ENCODE results near the gene NLRP12. TPM values are rescaled to one million over a fixed set of nuclear protein-coding genes. Genes with fewer than 3 reads are reported as not detected.

Gene NLRP12
- total and polyA plus RNA-seq, 2 experiments from 2014 or later, result 1.9 to 7.5 TPM

GRCh38 chr19:53768401-53768800 lies 55.7 kb downstream of the NLRP12 start:
- H3K9me2 ChIP-seq (ENCODE audit: insufficient read depth), result no peaks in the 10 kb centered on the region

More at GRCh38 chr19:53768401-53768800, 55.7 kb downstream of the NLRP12 start:
- Histone ChIP-seq H2AFZ (no peak overlapping the region), H3K4me2 (no peak overlapping the region), H3K79me2 (replicated peaks; ENCODE audit: insufficient read depth) (no peaks in the 10 kb centered on the region), H3F3A (replicated peaks; ENCODE audit: low read depth) (peaks cover 7% of the 10 kb centered on the region; the same call in 1 of the 2 replicates), H3K27ac (ENCODE audit: low read depth) (peak overlapping the region; percentile 48; the same call in 1 of the 2 replicates), H3K4me1 (ENCODE audit: insufficient read depth) (peaks cover 23% of the 10 kb centered on the region), H3K27me3 (ENCODE audit: insufficient read depth) (no peaks in the 10 kb centered on the region), H3K4me3 (no peak overlapping the region), H4K20me1 (replicated peaks; ENCODE audit: insufficient read depth) (no peaks in the 10 kb centered on the region), H3K36me3 (ENCODE audit: insufficient read depth) (no peaks in the 10 kb centered on the region)
- Mint-ChIP-seq H3K36me3 (ENCODE audit: low read depth) (no peaks in the 10 kb centered on the region), H3K4me3 (no peak overlapping the region), H3K27ac (peak overlapping the region; percentile 64; the same call in 1 of the 2 replicates), H3K4me1 (peaks cover 30% of the 10 kb centered on the region), H3K27me3 (ENCODE audit: insufficient read depth, low read depth, poor library complexity) (peaks cover 5% of the 10 kb centered on the region), H3K9me3 (no peaks in the 10 kb centered on the region)
- ATAC-seq (peak; percentile 24; the same call in 2 of the 3 replicates), DNase-seq (ENCODE audit: low spot score) (no peak)
- TF ChIP-seq REST (IDR thresholded peaks at IDR 0.05; ENCODE audit: unreplicated experiment), result no peak
- TF ChIP-seq, protein P1, sequence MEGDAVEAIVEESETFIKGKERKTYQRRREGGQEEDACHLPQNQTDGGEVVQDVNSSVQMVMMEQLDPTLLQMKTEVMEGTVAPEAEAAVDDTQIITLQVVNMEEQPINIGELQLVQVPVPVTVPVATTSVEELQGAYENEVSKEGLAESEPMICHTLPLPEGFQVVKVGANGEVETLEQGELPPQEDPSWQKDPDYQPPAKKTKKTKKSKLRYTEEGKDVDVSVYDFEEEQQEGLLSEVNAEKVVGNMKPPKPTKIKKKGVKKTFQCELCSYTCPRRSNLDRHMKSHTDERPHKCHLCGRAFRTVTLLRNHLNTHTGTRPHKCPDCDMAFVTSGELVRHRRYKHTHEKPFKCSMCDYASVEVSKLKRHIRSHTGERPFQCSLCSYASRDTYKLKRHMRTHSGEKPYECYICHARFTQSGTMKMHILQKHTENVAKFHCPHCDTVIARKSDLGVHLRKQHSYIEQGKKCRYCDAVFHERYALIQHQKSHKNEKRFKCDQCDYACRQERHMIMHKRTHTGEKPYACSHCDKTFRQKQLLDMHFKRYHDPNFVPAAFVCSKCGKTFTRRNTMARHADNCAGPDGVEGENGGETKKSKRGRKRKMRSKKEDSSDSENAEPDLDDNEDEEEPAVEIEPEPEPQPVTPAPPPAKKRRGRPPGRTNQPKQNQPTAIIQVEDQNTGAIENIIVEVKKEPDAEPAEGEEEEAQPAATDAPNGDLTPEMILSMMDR (conservative IDR thresholded peaks at IDR 0.05; ENCODE audit: low read depth in 2 of 2), result no peak
- TF ChIP-seq EZH2 (IDR thresholded peaks at IDR 0.05; ENCODE audit: low read depth, unreplicated experiment), result no peak
- no peak for TF ChIP-seq POLR2AphosphoS5 (IDR thresholded peaks at IDR 0.05; ENCODE audit: low read depth)
- no peak for TF ChIP-seq STAT1 (IDR thresholded peaks at IDR 0.05; ENCODE audit: unreplicated experiment)
- no peak for TF ChIP-seq ZNF114 (CRISPR knock-in tag; IDR thresholded peaks at IDR 0.05)
- TF ChIP-seq EZH2phosphoT487 (IDR thresholded peaks at IDR 0.05; ENCODE audit: unreplicated experiment), result no peak
- no peak for TF ChIP-seq JUNB (IDR thresholded peaks at IDR 0.05; ENCODE audit: unreplicated experiment)
- no peak for TF ChIP-seq CREB1 (CRISPR knock-in tag; IDR thresholded peaks at IDR 0.05; ENCODE audit: low read depth)
- TF ChIP-seq ETS1 (IDR thresholded peaks at IDR 0.05), result no peak
- no peak for TF ChIP-seq NANOG (IDR thresholded peaks at IDR 0.05; ENCODE audit: borderline replicate concordance)
- TF ChIP-seq, protein P2, sequence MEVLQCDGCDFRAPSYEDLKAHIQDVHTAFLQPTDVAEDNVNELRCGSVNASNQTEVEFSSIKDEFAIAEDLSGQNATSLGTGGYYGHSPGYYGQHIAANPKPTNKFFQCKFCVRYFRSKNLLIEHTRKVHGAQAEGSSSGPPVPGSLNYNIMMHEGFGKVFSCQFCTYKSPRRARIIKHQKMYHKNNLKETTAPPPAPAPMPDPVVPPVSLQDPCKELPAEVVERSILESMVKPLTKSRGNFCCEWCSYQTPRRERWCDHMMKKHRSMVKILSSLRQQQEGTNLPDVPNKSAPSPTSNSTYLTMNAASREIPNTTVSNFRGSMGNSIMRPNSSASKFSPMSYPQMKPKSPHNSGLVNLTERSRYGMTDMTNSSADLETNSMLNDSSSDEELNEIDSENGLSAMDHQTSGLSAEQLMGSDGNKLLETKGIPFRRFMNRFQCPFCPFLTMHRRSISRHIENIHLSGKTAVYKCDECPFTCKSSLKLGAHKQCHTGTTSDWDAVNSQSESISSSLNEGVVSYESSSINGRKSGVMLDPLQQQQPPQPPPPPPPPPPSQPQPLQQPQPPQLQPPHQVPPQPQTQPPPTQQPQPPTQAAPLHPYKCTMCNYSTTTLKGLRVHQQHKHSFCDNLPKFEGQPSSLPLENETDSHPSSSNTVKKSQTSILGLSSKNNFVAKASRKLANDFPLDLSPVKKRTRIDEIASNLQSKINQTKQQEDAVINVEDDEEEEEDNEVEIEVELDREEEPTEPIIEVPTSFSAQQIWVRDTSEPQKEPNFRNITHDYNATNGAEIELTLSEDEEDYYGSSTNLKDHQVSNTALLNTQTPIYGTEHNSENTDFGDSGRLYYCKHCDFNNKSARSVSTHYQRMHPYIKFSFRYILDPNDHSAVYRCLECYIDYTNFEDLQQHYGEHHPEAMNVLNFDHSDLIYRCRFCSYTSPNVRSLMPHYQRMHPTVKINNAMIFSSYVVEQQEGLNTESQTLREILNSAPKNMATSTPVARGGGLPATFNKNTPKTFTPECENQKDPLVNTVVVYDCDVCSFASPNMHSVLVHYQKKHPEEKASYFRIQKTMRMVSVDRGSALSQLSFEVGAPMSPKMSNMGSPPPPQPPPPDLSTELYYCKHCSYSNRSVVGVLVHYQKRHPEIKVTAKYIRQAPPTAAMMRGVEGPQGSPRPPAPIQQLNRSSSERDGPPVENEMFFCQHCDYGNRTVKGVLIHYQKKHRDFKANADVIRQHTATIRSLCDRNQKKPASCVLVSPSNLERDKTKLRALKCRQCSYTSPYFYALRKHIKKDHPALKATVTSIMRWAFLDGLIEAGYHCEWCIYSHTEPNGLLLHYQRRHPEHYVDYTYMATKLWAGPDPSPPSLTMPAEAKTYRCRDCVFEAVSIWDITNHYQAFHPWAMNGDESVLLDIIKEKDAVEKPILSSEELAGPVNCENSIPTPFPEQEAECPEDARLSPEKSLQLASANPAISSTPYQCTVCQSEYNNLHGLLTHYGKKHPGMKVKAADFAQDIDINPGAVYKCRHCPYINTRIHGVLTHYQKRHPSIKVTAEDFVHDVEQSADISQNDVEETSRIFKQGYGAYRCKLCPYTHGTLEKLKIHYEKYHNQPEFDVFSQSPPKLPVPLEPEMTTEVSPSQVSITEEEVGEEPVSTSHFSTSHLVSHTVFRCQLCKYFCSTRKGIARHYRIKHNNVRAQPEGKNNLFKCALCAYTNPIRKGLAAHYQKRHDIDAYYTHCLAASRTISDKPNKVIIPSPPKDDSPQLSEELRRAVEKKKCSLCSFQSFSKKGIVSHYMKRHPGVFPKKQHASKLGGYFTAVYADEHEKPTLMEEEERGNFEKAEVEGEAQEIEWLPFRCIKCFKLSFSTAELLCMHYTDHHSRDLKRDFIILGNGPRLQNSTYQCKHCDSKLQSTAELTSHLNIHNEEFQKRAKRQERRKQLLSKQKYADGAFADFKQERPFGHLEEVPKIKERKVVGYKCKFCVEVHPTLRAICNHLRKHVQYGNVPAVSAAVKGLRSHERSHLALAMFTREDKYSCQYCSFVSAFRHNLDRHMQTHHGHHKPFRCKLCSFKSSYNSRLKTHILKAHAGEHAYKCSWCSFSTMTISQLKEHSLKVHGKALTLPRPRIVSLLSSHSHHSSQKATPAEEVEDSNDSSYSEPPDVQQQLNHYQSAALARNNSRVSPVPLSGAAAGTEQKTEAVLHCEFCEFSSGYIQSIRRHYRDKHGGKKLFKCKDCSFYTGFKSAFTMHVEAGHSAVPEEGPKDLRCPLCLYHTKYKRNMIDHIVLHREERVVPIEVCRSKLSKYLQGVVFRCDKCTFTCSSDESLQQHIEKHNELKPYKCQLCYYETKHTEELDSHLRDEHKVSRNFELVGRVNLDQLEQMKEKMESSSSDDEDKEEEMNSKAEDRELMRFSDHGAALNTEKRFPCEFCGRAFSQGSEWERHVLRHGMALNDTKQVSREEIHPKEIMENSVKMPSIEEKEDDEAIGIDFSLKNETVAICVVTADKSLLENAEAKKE (CRISPR knock-in tag; IDR thresholded peaks at IDR 0.05), result no peak
- TF ChIP-seq ZNF331 (CRISPR knock-in tag; IDR thresholded peaks at IDR 0.05; ENCODE audit: low read depth), result no peak

Measured in GM23338 (cell line).